ENCODE measurements around the gene CDK5R2.

DNA sequence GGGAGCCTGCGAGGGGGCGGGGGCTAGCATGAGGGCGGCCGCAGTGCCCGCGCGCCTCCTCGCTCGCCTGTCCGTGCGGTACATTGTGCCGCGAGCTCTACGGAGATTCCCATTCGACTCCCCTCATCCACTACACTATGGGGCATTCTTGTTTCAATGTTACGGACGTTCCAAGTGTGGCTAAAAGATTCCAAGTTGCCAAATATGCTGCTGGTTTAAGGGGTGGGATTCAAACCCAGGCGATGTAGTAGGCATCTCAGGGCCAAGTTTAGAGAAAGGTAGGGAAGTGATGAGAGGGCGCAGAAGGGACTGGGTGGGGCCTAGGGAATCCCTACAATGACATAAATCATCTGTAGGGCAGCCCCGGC is 43.8 kb downstream of the CDK5R2 start:
- no peak for TF ChIP-seq EZH2 (IDR thresholded peaks at IDR 0.05; ENCODE audit: borderline replicate concordance, low read depth, low read length, severe bottlenecking)
- TF ChIP-seq, protein P1, sequence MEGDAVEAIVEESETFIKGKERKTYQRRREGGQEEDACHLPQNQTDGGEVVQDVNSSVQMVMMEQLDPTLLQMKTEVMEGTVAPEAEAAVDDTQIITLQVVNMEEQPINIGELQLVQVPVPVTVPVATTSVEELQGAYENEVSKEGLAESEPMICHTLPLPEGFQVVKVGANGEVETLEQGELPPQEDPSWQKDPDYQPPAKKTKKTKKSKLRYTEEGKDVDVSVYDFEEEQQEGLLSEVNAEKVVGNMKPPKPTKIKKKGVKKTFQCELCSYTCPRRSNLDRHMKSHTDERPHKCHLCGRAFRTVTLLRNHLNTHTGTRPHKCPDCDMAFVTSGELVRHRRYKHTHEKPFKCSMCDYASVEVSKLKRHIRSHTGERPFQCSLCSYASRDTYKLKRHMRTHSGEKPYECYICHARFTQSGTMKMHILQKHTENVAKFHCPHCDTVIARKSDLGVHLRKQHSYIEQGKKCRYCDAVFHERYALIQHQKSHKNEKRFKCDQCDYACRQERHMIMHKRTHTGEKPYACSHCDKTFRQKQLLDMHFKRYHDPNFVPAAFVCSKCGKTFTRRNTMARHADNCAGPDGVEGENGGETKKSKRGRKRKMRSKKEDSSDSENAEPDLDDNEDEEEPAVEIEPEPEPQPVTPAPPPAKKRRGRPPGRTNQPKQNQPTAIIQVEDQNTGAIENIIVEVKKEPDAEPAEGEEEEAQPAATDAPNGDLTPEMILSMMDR (IDR thresholded peaks at IDR 0.05; ENCODE audit: borderline replicate concordance, extremely low read depth, low read length, poor library complexity, severe bottlenecking), result peak; percentile 38
